Activated naive CD4-positive, alpha-beta T cell treated with anti-CD3 and anti-CD28 coated beads, Interleukin-2, amount 10 ng/mL, durations not matched to agents 7 days and 5 days (primary cell): Measurements from ENCODE around the gene CHRNE.

ENCODE experiments used
- CTCF ChIA-PET: fragments of 350-600 bp; sonication (Branson Sonifier 250); formaldehyde crosslinking; loops from one replicate; lab custom pipeline; 2021; ENCODE audit warnings: antibody characterized with exemption; lab: Charles Lee
- DNase-seq: peaks from one replicate; pipeline ENCODE4 v3.0.0-alpha.2; 2020
- H3K27ac Mint-ChIP-seq: one replicate; pipeline ENCODE4 v1.8.0; 2021; ENCODE audit warnings: mild to moderate bottlenecking, moderate library complexity, mixed read lengths
- H3K27me3 Mint-ChIP-seq: one replicate; pipeline ENCODE4 v1.8.0; 2021; ENCODE audit warnings: mild to moderate bottlenecking, mixed read lengths
- H3K36me3 Mint-ChIP-seq: one replicate; pipeline ENCODE4 v1.8.0; 2021; ENCODE audit warnings: mixed read lengths
- H3K4me1 Mint-ChIP-seq: one replicate; pipeline ENCODE4 v1.8.0; 2021; ENCODE audit warnings: mixed read lengths
- H3K4me3 Mint-ChIP-seq: one replicate; pipeline ENCODE4 v1.8.0; 2021; ENCODE audit warnings: mild to moderate bottlenecking, moderate library complexity, mixed read lengths
- H3K9me3 Mint-ChIP-seq: one replicate; pipeline ENCODE4 v1.8.0; 2021; ENCODE audit warnings: mixed read lengths

CHRNE gene

DNA sequence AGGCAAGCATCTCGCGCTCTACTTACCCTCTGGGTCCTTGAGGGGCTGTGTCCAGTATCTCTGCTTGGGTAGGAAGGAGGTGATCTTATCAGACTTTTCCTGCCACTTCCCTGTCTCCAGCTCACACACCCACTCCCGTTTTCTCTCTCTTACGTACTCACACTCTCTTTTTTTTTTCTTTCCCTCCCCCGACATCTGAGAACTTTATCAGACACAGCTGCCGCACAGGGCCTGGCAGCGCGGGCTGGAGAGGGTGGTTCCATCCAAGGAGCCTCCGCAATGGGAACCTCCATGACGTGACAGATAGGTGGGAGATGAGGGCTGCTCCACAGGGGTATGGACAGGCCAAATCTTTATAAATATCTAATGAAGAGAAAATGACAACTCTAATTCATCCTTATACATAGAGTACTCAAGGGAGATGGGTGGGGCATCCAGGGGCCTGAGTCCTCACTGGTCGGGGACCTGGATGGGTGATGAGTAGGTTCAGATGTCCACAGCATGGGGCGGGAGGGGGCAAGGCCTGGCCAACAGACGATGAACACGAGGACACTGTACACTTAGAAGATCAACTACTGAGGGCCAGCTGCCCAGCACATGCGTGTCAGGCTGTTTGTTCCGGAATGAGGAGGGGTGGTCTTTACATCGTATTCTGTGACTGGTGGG lies 46.5 kb downstream of the CHRNE start:
- no peak overlapping the region for H3K4me3 Mint-ChIP-seq
- CTCF ChIA-PET: no interaction called here
- peaks cover 6% of the 10 kb centered on the region for H3K9me3 Mint-ChIP-seq
- H3K36me3 Mint-ChIP-seq: peaks cover 34% of the 10 kb centered on the region
- no peak for DNase-seq
- H3K27ac Mint-ChIP-seq: no peak overlapping the region
- peaks cover 9% of the 10 kb centered on the region for H3K4me1 Mint-ChIP-seq
- H3K27me3 Mint-ChIP-seq: no peaks in the 10 kb centered on the region

GRCh38 chr17:4854111-4854681 lies 48.7 kb downstream of the CHRNE start:
- Mint-ChIP-seq H3K9me3 (peaks cover 6% of the 10 kb centered on the region), H3K27me3 (no peaks in the 10 kb centered on the region), H3K27ac (peak overlapping the region; percentile 57), H3K36me3 (peaks cover 36% of the 10 kb centered on the region), H3K4me1 (peaks cover 21% of the 10 kb centered on the region), H3K4me3 (no peak overlapping the region)
- CTCF ChIA-PET: no interaction called here
- DNase-seq: no peak

DNA sequence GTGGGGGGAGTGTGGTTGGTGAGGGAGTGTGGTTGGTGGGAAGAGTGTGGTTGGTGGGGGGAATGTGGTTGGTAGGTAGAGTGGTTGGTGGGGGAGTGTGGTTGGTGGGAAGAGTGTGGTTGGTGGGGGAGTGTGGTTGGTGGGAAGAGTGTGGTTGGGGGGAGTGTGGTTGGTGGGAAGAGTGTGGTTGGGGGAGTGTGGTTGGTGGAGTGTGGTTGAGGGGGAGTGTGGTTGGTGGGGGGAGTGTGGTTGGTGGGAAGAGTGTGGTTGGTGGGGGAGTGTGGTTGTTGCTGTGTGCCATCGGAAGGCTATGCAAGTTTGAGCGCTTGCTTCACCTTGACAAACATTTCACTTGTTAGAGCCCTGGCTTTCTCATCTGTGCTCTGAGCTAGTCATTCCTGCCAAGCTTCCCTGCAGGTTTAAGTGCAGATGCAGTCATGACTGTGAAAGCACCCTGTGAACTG lies 49.7 kb downstream of the CHRNE start:
- DNase-seq: no peak
- H3K4me3 Mint-ChIP-seq: no peak overlapping the region
- no peak overlapping the region for H3K27ac Mint-ChIP-seq
- H3K27me3 Mint-ChIP-seq: no peaks in the 10 kb centered on the region
- peaks cover 6% of the 10 kb centered on the region for H3K9me3 Mint-ChIP-seq
- H3K36me3 Mint-ChIP-seq: peaks cover 34% of the 10 kb centered on the region
- H3K4me1 Mint-ChIP-seq: peaks cover 18% of the 10 kb centered on the region
- CTCF ChIA-PET: no interaction called here

DNA sequence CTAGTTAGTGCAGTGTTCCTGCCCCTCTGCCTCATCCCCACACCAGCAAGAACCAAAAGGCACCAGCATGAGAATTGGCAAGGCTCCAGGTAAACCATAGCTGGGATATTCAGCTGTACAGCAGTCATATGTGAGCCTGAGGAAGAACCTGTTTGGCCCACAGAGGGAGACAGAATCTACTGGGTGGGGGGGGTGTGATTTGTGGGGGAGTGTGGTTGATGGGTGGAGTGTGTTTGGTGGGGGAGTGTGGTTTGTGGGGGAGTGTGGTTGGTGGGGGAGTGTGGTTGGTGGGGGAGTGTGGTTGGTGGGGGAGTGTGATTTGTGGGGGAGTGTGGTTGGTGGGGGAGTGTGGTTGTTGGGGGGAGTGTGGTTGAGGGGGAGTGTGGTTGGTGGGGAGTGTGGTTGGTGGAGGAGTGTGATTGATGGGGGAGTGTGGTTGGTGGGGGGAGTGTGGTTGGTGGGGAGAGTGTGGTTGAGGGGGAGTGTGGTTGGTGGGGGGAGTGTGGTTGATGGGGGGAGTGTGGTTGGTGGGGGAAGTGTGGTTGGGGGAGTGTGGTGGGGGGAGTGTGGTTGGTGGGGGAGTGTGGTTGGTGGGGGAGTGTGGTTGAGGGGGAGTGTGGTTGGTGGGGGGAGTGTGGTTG lies 50.2 kb downstream of the CHRNE start:
- H3K27me3 Mint-ChIP-seq: no peaks in the 10 kb centered on the region
- no peak overlapping the region for H3K4me3 Mint-ChIP-seq
- H3K9me3 Mint-ChIP-seq: peaks cover 6% of the 10 kb centered on the region
- DNase-seq: no peak
- CTCF ChIA-PET: no interaction called here
- peaks cover 18% of the 10 kb centered on the region for H3K4me1 Mint-ChIP-seq
- peak overlapping the region; percentile 50 for H3K27ac Mint-ChIP-seq
- peaks cover 34% of the 10 kb centered on the region for H3K36me3 Mint-ChIP-seq

GRCh38 chr17:4851084-4851483 lies 51.8 kb downstream of the CHRNE start:
- H3K27me3 Mint-ChIP-seq: no peaks in the 10 kb centered on the region
- no peak for DNase-seq
- peaks cover 6% of the 10 kb centered on the region for H3K9me3 Mint-ChIP-seq
- CTCF ChIA-PET: interaction anchor here (0.5 kb wide), 1 partner anchor 234 kb away, joined by 3 read pairs; no protein-coding TSS in a partner anchor
- no peak overlapping the region for H3K4me3 Mint-ChIP-seq
- no peak overlapping the region for H3K27ac Mint-ChIP-seq
- peaks cover 27% of the 10 kb centered on the region for H3K36me3 Mint-ChIP-seq
- H3K4me1 Mint-ChIP-seq: peaks cover 18% of the 10 kb centered on the region

GRCh38 chr17:4850246-4850645 lies 52.7 kb downstream of the CHRNE start:
- CTCF ChIA-PET: no interaction called here
- Mint-ChIP-seq H3K27ac (no peak overlapping the region), H3K4me3 (no peak overlapping the region)

GRCh38 chr17:4849011-4849536 lies 53.8 kb downstream of the CHRNE start:
- Mint-ChIP-seq H3K9me3 (peaks cover 6% of the 10 kb centered on the region), H3K4me1 (peaks cover 18% of the 10 kb centered on the region), H3K27ac (no peak overlapping the region), H3K27me3 (no peaks in the 10 kb centered on the region), H3K36me3 (peaks cover 23% of the 10 kb centered on the region), H3K4me3 (no peak overlapping the region)
- CTCF ChIA-PET: no interaction called here
- DNase-seq: no peak

More at GRCh38 chr17:4850246-4850645, 52.7 kb downstream of the CHRNE start:
- Mint-ChIP-seq H3K27me3 (no peaks in the 10 kb centered on the region), H3K9me3 (peaks cover 6% of the 10 kb centered on the region), H3K36me3 (peaks cover 26% of the 10 kb centered on the region), H3K4me1 (peaks cover 18% of the 10 kb centered on the region)
- DNase-seq: no peak
